D721Med (cell line): ENCODE measurements around the gene KCTD1.

Experiments used
- DNase-seq: peaks from one replicate; pipeline ENCODE4 v3.0.0; 2011; ENCODE audit warnings: low spot score; ENCODE audit not compliant: insufficient read length
- FAIRE-seq: peaks from 2 replicates; lab custom pipeline; 2011; peaks lifted over from hg19 to GRCh38; lab: Jason Lieb, UNC
- CTCF ChIP-seq: IDR thresholded peaks from 2 replicates; pipeline ENCODE4 v1.5.1; 2012; ENCODE audit warnings: mild to moderate bottlenecking, control low read depth; ENCODE audit not compliant: insufficient read depth; ENCODE audit errors: missing control alignments

Gene KCTD1

GRCh38 chr18:26453386-26453901 lies 94.9 kb downstream of the KCTD1 start:
- FAIRE-seq, result peak; percentile 44
- DNase-seq, result no peak
- no peak for TF ChIP-seq CTCF

- TF ChIP-seq CTCF, result no peak
- no peak for FAIRE-seq
- DNase-seq, result no peak
Measured at GRCh38 chr18:26450989-26451682, 97.2 kb downstream of the KCTD1 start.

GRCh38 chr18:26448714-26449159 lies 99.6 kb downstream of the KCTD1 start:
- no peak for FAIRE-seq
- no peak for DNase-seq
- no peak for TF ChIP-seq CTCF

- FAIRE-seq (no peak), DNase-seq (no peak)
- TF ChIP-seq CTCF, result no peak
Measured at GRCh38 chr18:26443853-26444252, 104.5 kb downstream of the KCTD1 start.

- TF ChIP-seq CTCF, result no peak
- no peak for DNase-seq
- FAIRE-seq, result no peak
Measured at GRCh38 chr18:26442126-26442525, 106.2 kb downstream of the KCTD1 start.

GRCh38 chr18:26440644-26441043 lies 107.7 kb downstream of the KCTD1 start:
- DNase-seq (no peak), FAIRE-seq (no peak)
- no peak for TF ChIP-seq CTCF

GRCh38 chr18:26439537-26439936 lies 108.8 kb downstream of the KCTD1 start:
- TF ChIP-seq CTCF, result no peak
- DNase-seq (no peak), FAIRE-seq (no peak)
